HL-60 (cell line): ENCODE measurements around the gene HTR1E.
"Not testable (repeated sequence)": the region's sequence is repeated elsewhere in the genome, so short reads cannot be mapped to it uniquely, and the experiment has no call there.

Experiments used
- DNase-seq, 2 experiments: peaks; one replicate each; pipeline ENCODE4 v3.0.0-alpha.2; 2010 to 2020; ENCODE audit warnings: low read depth in 1 of 2, low spot score in 1 of 2
- H3K27ac ChIP-seq: fragments of 250-450 bp; sonication (Bioruptor Pico); replicated peaks from 2 replicates; pipeline ENCODE4 v1.5.1; 2020; ENCODE audit warnings: mild to moderate bottlenecking, moderate library complexity
- H3K27me3 ChIP-seq: fragments of 250-450 bp; sonication (Bioruptor Pico); 2 replicates; pipeline ENCODE4 v1.5.1; 2021; ENCODE audit warnings: mild to moderate bottlenecking, moderate library complexity; ENCODE audit not compliant: insufficient read depth, poor library complexity, severe bottlenecking
- H3K4me3 ChIP-seq: replicated peaks from 2 replicates; pipeline ENCODE4 v1.5.1; 2011; ENCODE audit warnings: mild to moderate bottlenecking, control low read depth, low read length; ENCODE audit not compliant: insufficient read depth
- CTCF ChIP-seq: IDR thresholded peaks from one replicate; pipeline ENCODE4 v1.5.1; 2011; ENCODE audit warnings: low read length, control low read depth, inconsistent platforms; ENCODE audit not compliant: insufficient read depth
- GABPA ChIP-seq: IDR thresholded peaks from 2 replicates; pipeline ENCODE4 v1.6.1; 2012; ENCODE audit warnings: low read depth
- POLR2AphosphoS5 ChIP-seq: IDR thresholded peaks from 2 replicates; pipeline ENCODE4 v1.6.1; 2012; ENCODE audit warnings: low read depth
- REST ChIP-seq: IDR thresholded peaks from 2 replicates; pipeline ENCODE4 v1.6.1; 2012; ENCODE audit warnings: low read depth; ENCODE audit not compliant: insufficient replicate concordance
- SPI1 ChIP-seq: IDR thresholded peaks from 2 replicates; pipeline ENCODE4 v1.6.1; 2012; ENCODE audit warnings: low read depth, mild to moderate bottlenecking, borderline replicate concordance
- long read RNA-seq: library from polyadenylated mRNA; unstranded; transcript quantifications from one replicate; pipeline ENCODE4 v2.0.0, GENCODE V29; 2020

Gene HTR1E
- long read RNA-seq, partial matches to known transcripts = 0 of 1 reads
- long read RNA-seq, other reads (novel, unspliced or antisense) = 1 of 1 reads

GRCh38 chr6:86937219-86938079, at the start of gene HTR1E:
TSS of gene HTR1E (plus strand) at chr6:86937528. CDS start at chr6:87015335, 77,807 bp downstream.
- no peak within 1 kb of the TSS for H3K4me3 ChIP-seq
- DNase-seq = peak in 1 of 2 experiments; percentile 25
- TF ChIP-seq REST (no peak), POLR2AphosphoS5 (no peak), SPI1 (no peak), GABPA (no peak), CTCF (no peak)
- no peak within 1 kb of the TSS for H3K27ac ChIP-seq
- H3K27me3 ChIP-seq = peaks cover 24% of the 10 kb centered on the region

GRCh38 chr6:86888301-86888700, 49.0 kb upstream of the HTR1E start:
- DNase-seq = no peak
- Histone ChIP-seq H3K27me3 (no peaks in the 10 kb centered on the region), H3K4me3 (no peak overlapping the region), H3K27ac (no peak overlapping the region)
- no peak for TF ChIP-seq CTCF
- TF ChIP-seq REST = no peak
- no peak for TF ChIP-seq POLR2AphosphoS5
- no peak for TF ChIP-seq GABPA
- no peak for TF ChIP-seq SPI1

GRCh38 chr6:86897265-86897664, 40.1 kb upstream of the HTR1E start:
- H3K4me3 ChIP-seq, DNase-seq: not testable (repeated sequence)

GRCh38 chr6:86913795-86914194, 23.5 kb upstream of the HTR1E start:
- TF ChIP-seq CTCF (no peak), GABPA (no peak), SPI1 (no peak), REST (no peak), POLR2AphosphoS5 (no peak)
- Histone ChIP-seq H3K27me3 (no peaks in the 10 kb centered on the region), H3K4me3 (no peak overlapping the region), H3K27ac (no peak overlapping the region)
- DNase-seq = no peak

More at GRCh38 chr6:86897265-86897664, 40.1 kb upstream of the HTR1E start:
- H3K27me3 ChIP-seq, H3K27ac ChIP-seq: not testable (repeated sequence)
